H1 (cell line): Measurements from ENCODE around the gene LHCGR. TPM values are rescaled to one million over a fixed set of nuclear protein-coding genes. Genes with fewer than 3 reads are reported as not detected.

Experiments
- CTCF ChIA-PET: fragments of 300-600 bp; sonication (Branson Sonifier 250); formaldehyde crosslinking; loops from one replicate; lab custom pipeline; 2021; ENCODE audit not compliant: partially characterized antibody; lab: Charles Lee
- POLR2A ChIA-PET: fragments of 300-600 bp; sonication (Branson Sonifier 250); formaldehyde crosslinking; loops from one replicate; lab custom pipeline; 2021; ENCODE audit warnings: inconsistent platforms; ENCODE audit not compliant: partially characterized antibody; lab: Charles Lee
- DNase-seq, 2 experiments: peaks; one replicate each; pipeline versions ENCODE4 v3.0.0 to v3.0.0-alpha.2; 2010 to 2022; ENCODE audit warnings: low spot score in 2 of 2, low read depth in 1 of 2, mixed read lengths in 1 of 2
- FAIRE-seq: peaks from 2 replicates; lab custom pipeline; 2011; peaks lifted over from hg19 to GRCh38; lab: Jason Lieb, UNC
- H2AFZ ChIP-seq: 2 replicates; pipeline ENCODE4 v1.8.1; 2012; ENCODE audit warnings: low read length, inconsistent platforms
- H2AK5ac ChIP-seq: 2 replicates; pipeline ENCODE4 v1.6.1; 2013; ENCODE audit warnings: low read depth, low read length
- H2BK120ac ChIP-seq: replicated peaks from 2 replicates; pipeline ENCODE3; 2013; ENCODE audit warnings: low read depth, low read length, inconsistent platforms
- H2BK12ac ChIP-seq: 2 replicates; pipeline ENCODE4 v1.6.1; 2013; ENCODE audit warnings: low read depth, low read length
- H2BK15ac ChIP-seq: 2 replicates; pipeline ENCODE4 v1.6.1; 2013; ENCODE audit warnings: low read length
- H2BK20ac ChIP-seq: 2 replicates; pipeline ENCODE4 v1.6.1; 2013; ENCODE audit warnings: low read length
- H2BK5ac ChIP-seq: 2 replicates; pipeline ENCODE4 v1.6.1; 2013; ENCODE audit warnings: low read depth, low read length
- H3K14ac ChIP-seq: 2 replicates; pipeline ENCODE4 v1.6.1; 2013; ENCODE audit warnings: inconsistent platforms; ENCODE audit not compliant: insufficient read length
- H3K18ac ChIP-seq: 2 replicates; pipeline ENCODE4 v1.6.1; 2013; ENCODE audit warnings: low read length; ENCODE audit errors: extremely low read depth
- H3K23ac ChIP-seq: 2 replicates; pipeline ENCODE4 v1.6.1; 2013; ENCODE audit warnings: inconsistent platforms; ENCODE audit not compliant: insufficient read length
- H3K23me2 ChIP-seq: 2 replicates; pipeline ENCODE4 v1.6.1; 2013; ENCODE audit warnings: low read depth, low read length
- H3K27ac ChIP-seq: 2 replicates; pipeline ENCODE4 v1.6.1; 2011; ENCODE audit warnings: low read depth, low read length, inconsistent platforms
- H3K27me3 ChIP-seq, 4 experiments: replicated peaks in 1 of 4; 1 replicate in 1 of 4; 2 replicates in 3 of 4; pipeline versions ENCODE4 v1.6.1 to v1.8.1; 2011 to 2013; ENCODE audit warnings: low read length in 3 of 4, mild to moderate bottlenecking in 3 of 4, inconsistent platforms in 2 of 4, mixed read lengths in 2 of 4, moderate library complexity in 1 of 4; ENCODE audit not compliant: control insufficient read depth in 3 of 4, insufficient read depth in 3 of 4; ENCODE audit errors: extremely low read depth in 1 of 4
- H3K36me3 ChIP-seq, 4 experiments: 2 replicates each; pipeline versions ENCODE4 v1.6.1 to v1.8.1; 2011 to 2013; ENCODE audit warnings: mild to moderate bottlenecking in 4 of 4, low read length in 3 of 4, moderate library complexity in 2 of 4, control low read depth in 1 of 4, inconsistent platforms in 1 of 4; ENCODE audit not compliant: insufficient read depth in 4 of 4, control insufficient read depth in 2 of 4
- H3K4ac ChIP-seq: replicated peaks from 2 replicates; pipeline ENCODE3; 2013; ENCODE audit warnings: low read length, low read depth, mixed read lengths, inconsistent platforms; ENCODE audit not compliant: insufficient read length
- H3K4me1 ChIP-seq, 4 experiments: replicated peaks in 1 of 4; 1 replicate in 1 of 4; 2 replicates in 3 of 4; pipeline versions ENCODE4 v1.6.1 to v1.8.1; 2011 to 2013; ENCODE audit warnings: low read length in 3 of 4, inconsistent platforms in 2 of 4, mixed read lengths in 1 of 4; ENCODE audit not compliant: insufficient read depth in 4 of 4, control insufficient read depth in 3 of 4
- H3K4me2 ChIP-seq, 2 experiments: 2 replicates each; pipeline versions ENCODE4 v1.6.1 to v1.8.1; 2011 to 2013; ENCODE audit warnings: low read depth in 2 of 2, low read length in 2 of 2, control low read depth in 1 of 2, inconsistent platforms in 1 of 2, mild to moderate bottlenecking in 1 of 2; ENCODE audit not compliant: insufficient read depth in 1 of 2
- H3K4me3 ChIP-seq, 4 experiments: fragments of 200-600, 300-600 bp in 1 of 4; sonication (generic), shearing (Covaris generic), sonication (Bioruptor Twin) in 1 of 4; 2 replicates each; pipeline versions ENCODE4 v1.5.1 to v1.8.1; 2011 to 2016; ENCODE audit warnings: low read length in 4 of 4, low read depth in 3 of 4, control low read depth in 2 of 4, inconsistent platforms in 2 of 4, mild to moderate bottlenecking in 2 of 4, mixed read lengths in 1 of 4, moderate library complexity in 1 of 4; ENCODE audit not compliant: insufficient read depth in 2 of 4; ENCODE audit errors: extremely low read depth in 1 of 4
- H3K56ac ChIP-seq: replicated peaks from 2 replicates; pipeline ENCODE3; 2013; ENCODE audit warnings: low read depth, mild to moderate bottlenecking, mixed read lengths, low read length, inconsistent platforms; ENCODE audit not compliant: insufficient read length
- H3K79me1 ChIP-seq: 2 replicates; pipeline ENCODE4 v1.6.1; 2013; ENCODE audit warnings: low read depth, low read length, control low read depth
- H3K79me2 ChIP-seq, 2 experiments: 2 replicates each; pipeline versions ENCODE4 v1.6.1 to v1.8.1; 2012 to 2013; ENCODE audit warnings: low read length in 2 of 2, mild to moderate bottlenecking in 2 of 2, inconsistent platforms in 1 of 2; ENCODE audit not compliant: insufficient read depth in 2 of 2, control insufficient read depth in 1 of 2
- H3K9ac ChIP-seq, 4 experiments: replicated peaks in 1 of 4; 1 replicate in 1 of 4; 2 replicates in 3 of 4; pipeline versions ENCODE4 v1.6.1 to v1.8.1; 2011 to 2013; ENCODE audit warnings: low read depth in 3 of 4, low read length in 3 of 4, control low read depth in 2 of 4, mild to moderate bottlenecking in 2 of 4, moderate library complexity in 2 of 4, inconsistent platforms in 1 of 4; ENCODE audit errors: extremely low read depth in 1 of 4
- H3K9me3 ChIP-seq, 2 experiments: 2 replicates each; pipeline versions ENCODE4 v1.6.1 to v1.8.1; 2012 to 2013; ENCODE audit warnings: mild to moderate bottlenecking in 2 of 2, moderate library complexity in 2 of 2, control low read depth in 1 of 2, inconsistent platforms in 1 of 2, low read depth in 1 of 2, low read length in 1 of 2, mixed read lengths in 1 of 2; ENCODE audit not compliant: insufficient read depth in 2 of 2
- H4K20me1 ChIP-seq, 2 experiments: replicated peaks in 1 of 2; 2 replicates each; pipeline versions ENCODE3 to v1.8.1; 2011 to 2013; ENCODE audit warnings: inconsistent platforms in 2 of 2, low read length in 2 of 2, mild to moderate bottlenecking in 1 of 2; ENCODE audit not compliant: insufficient read depth in 2 of 2, control insufficient read depth in 1 of 2
- H4K5ac ChIP-seq: 2 replicates; pipeline ENCODE4 v1.6.1; 2013; ENCODE audit warnings: low read length, low read depth, mixed read lengths, inconsistent platforms; ENCODE audit not compliant: insufficient read length
- H4K8ac ChIP-seq: 2 replicates; pipeline ENCODE4 v1.8.0; 2013; ENCODE audit warnings: mild to moderate bottlenecking, moderate library complexity, low read length, inconsistent platforms; ENCODE audit not compliant: insufficient read depth; ENCODE audit errors: extremely low read depth
- H4K91ac ChIP-seq: replicated peaks from 2 replicates; pipeline ENCODE3; 2013; ENCODE audit warnings: low read length, mixed read lengths, inconsistent platforms; ENCODE audit not compliant: insufficient read length
- CHD2 ChIP-seq: IDR thresholded peaks from 2 replicates; pipeline ENCODE4 v1.6.1; 2012; ENCODE audit warnings: low read length, improper control_type of control experiment
- YY1 ChIP-seq: IDR thresholded peaks from 2 replicates; pipeline ENCODE4 v1.6.1; 2011; ENCODE audit warnings: low read depth, mild to moderate bottlenecking, low read length
- WGBS, 2 experiments: shearing (Covaris generic) in 1 of 2; methylation state at CpG; one replicate each; pipeline versions ENCODE4 v1.1.6 to v1.1.7; 2013 to 2015; ENCODE audit warnings: low lambda C conversion rate in 2 of 2, mixed read lengths in 2 of 2, inconsistent platforms in 1 of 2, low coverage in 1 of 2, missing lambda C conversion rate in 1 of 2; ENCODE audit not compliant: insufficient replicate concordance in 2 of 2, insufficient coverage in 1 of 2, insufficient read length in 1 of 2; ENCODE audit errors: extremely low coverage in 1 of 2, missing lambda C conversion rate in 1 of 2; 5-methylcytosine and 5-hydroxymethylcytosine counted together
- polyA plus RNA-seq, 7 experiments: library from polyadenylated mRNA; depleted of rRNA in 3 of 7; stranded (reverse) in 5 of 7; unstranded in 2 of 7; fragments of >200 nt in 5 of 7; fragments of 200-250 nt in 2 of 7; gene quantifications; 1 replicate in 5 of 7; 2 replicates in 1 of 7; 4 replicates in 1 of 7; pipeline versions ENCODE4 v1.2.1 to v1.2.3, GENCODE V29; 2011 to 2013; ENCODE audit warnings: missing spikeins in 2 of 7, mixed read lengths in 2 of 7
- total RNA-seq: library from RNA; stranded (reverse); fragmentation: NEBNext Ultra II Directional; extraction: Animal tissue kit (Norgen Biotek cat#: 25700); gene quantifications from 2 replicates; pipeline ENCODE4 v1.2.1, GENCODE V29; 2021

LHCGR gene
- total and polyA plus RNA-seq, 2 of the 8 experiments (the other 6 are each of a cell fraction or from before 2014, with no cell fraction given), result 0.30 to 0.73 TPM

DNA sequence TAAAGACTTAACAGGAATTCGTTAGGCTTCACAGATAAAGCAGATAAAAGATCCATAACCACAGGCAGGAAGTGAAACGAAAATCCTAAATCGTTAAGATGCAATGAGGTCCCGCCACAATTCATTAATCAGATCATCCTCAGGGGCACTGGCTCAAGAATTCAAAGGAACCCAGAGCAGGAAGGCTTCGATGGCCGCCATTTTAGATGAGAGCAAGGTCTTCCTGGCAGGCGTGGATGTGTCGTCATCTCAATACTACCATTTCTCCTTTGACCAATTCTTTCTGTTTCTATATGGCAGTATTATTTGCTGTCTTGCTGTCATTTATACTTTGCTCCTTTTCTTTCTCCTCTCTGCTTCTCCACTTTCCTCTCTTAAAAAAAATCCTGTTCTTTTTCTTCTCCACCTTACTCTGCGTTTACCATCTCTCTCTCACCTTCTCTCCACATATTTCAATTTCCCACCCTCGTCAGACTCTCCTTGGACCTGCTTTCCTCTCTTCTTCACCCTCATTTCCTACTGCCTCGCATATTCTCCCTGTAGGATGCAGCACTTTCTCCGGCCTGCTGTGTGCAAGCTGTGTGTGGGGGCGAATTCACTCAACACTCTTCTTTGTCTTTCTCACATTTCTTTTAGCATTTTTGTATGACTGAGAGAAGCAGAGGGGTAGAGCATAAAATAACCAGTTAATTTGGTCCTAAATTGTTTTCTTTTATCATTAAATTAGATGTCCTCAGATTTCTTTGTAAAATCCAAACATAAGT is 35.1 kb upstream of the LHCGR start:
- H3K9me3 ChIP-seq, result no peaks in the 10 kb centered on the region
- H3K36me3 ChIP-seq, result no peaks in the 10 kb centered on the region
- no peak overlapping the region for H3K4me3 ChIP-seq
- peak; percentile 75; the same call in 1 of the 2 replicates for TF ChIP-seq YY1
- no peak for TF ChIP-seq CHD2
- H3K56ac ChIP-seq, result no peak overlapping the region
- no peak for FAIRE-seq
- no peaks in the 10 kb centered on the region for H3K79me2 ChIP-seq
- H2BK120ac ChIP-seq, result no peak overlapping the region
- peak overlapping the region in 1 of 2 experiments; percentile 35; a peak in 3 of 4 replicates for H3K4me2 ChIP-seq
- no peak overlapping the region for H3K23ac ChIP-seq
- H4K91ac ChIP-seq, result no peak overlapping the region
- WGBS, 2 experiments, result 73 to 100% methylated on average over 2 to 13 of the region's 13 CpGs
- no peaks in the 10 kb centered on the region; the same call in 1 of the 2 replicates for H3K23me2 ChIP-seq
- H3K27ac ChIP-seq, result no peak overlapping the region
- no peak overlapping the region; a peak in 1 of 7 replicates for H3K9ac ChIP-seq
- H2BK20ac ChIP-seq, result peak overlapping the region; percentile 29; the same call in 1 of the 2 replicates
- H3K4ac ChIP-seq, result no peak overlapping the region
- ChIA-PET CTCF (no interaction called here), POLR2A (no interaction called here)
- H3K27me3 ChIP-seq, result no peaks in the 10 kb centered on the region
- no peak overlapping the region for H2AK5ac ChIP-seq
- no peak overlapping the region for H3K14ac ChIP-seq
- H2BK12ac ChIP-seq, result no peak overlapping the region
- H2BK5ac ChIP-seq, result no peak overlapping the region
- no peak overlapping the region for H4K5ac ChIP-seq
- H3K79me1 ChIP-seq, result no peaks in the 10 kb centered on the region
- no peak overlapping the region for H4K8ac ChIP-seq
- peak overlapping the region; percentile 78 for H2AFZ ChIP-seq
- H4K20me1 ChIP-seq, result no peaks in the 10 kb centered on the region
- H2BK15ac ChIP-seq, result no peak overlapping the region
- no peak overlapping the region for H3K18ac ChIP-seq
- DNase-seq, result no peak
- peaks cover 0 to 11% (median 6%) of the 10 kb centered on the region in 4 experiments; a peak in 3 of 7 replicates for H3K4me1 ChIP-seq
